OCI-LY7 (cell line): ENCODE data around the gene KCNQ5.

Source experiments
- EZH2phosphoT487 ChIP-seq: fragments of 200-600 bp; sonication (generic); IDR thresholded peaks from 2 replicates; pipeline ENCODE4 v1.6.1; 2018; ENCODE audit warnings: low read depth, borderline replicate concordance, mild to moderate bottlenecking, mixed run types, antibody characterized with exemption, low read length, moderate library complexity, mixed read lengths
- TF ChIP-seq, protein P1 (sequence below): fragments of 200-600 bp; sonication (generic); conservative IDR thresholded peaks from 2 replicates; pipeline ENCODE4 v1.5.1; 2014; ENCODE audit warnings: mild to moderate bottlenecking, antibody characterized with exemption, low read length, moderate library complexity, mixed read lengths

DNA sequence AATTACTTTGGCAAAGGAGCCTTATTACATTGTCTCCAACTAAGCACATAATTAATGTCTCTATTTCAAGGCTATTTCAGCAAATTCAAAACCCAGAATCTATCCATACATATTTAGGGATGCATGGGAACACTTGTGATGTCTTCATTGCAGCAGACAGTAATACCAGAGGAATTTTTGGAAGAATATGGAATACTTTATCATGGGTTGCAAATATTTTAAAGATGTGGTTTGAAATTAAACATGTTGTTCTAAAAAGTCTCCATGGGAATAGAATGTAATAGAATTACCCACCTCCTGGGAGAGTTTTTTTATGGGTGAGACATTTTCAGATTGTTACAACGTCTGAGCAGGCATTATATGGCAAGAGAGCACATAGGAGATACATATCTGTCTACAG is 170.8 kb downstream of the KCNQ5 start:
- TF ChIP-seq, protein P1, sequence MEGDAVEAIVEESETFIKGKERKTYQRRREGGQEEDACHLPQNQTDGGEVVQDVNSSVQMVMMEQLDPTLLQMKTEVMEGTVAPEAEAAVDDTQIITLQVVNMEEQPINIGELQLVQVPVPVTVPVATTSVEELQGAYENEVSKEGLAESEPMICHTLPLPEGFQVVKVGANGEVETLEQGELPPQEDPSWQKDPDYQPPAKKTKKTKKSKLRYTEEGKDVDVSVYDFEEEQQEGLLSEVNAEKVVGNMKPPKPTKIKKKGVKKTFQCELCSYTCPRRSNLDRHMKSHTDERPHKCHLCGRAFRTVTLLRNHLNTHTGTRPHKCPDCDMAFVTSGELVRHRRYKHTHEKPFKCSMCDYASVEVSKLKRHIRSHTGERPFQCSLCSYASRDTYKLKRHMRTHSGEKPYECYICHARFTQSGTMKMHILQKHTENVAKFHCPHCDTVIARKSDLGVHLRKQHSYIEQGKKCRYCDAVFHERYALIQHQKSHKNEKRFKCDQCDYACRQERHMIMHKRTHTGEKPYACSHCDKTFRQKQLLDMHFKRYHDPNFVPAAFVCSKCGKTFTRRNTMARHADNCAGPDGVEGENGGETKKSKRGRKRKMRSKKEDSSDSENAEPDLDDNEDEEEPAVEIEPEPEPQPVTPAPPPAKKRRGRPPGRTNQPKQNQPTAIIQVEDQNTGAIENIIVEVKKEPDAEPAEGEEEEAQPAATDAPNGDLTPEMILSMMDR = no peak
- TF ChIP-seq EZH2phosphoT487 = no peak
